ENCODE measurements around the gene UBA5. TPM values are rescaled to one million over a fixed set of nuclear protein-coding genes. Genes with fewer than 3 reads are reported as not detected.

UBA5 gene
- total and polyA plus RNA-seq, 10 donors: 19.2 to 71.5 (median 46.5) TPM

DNA sequence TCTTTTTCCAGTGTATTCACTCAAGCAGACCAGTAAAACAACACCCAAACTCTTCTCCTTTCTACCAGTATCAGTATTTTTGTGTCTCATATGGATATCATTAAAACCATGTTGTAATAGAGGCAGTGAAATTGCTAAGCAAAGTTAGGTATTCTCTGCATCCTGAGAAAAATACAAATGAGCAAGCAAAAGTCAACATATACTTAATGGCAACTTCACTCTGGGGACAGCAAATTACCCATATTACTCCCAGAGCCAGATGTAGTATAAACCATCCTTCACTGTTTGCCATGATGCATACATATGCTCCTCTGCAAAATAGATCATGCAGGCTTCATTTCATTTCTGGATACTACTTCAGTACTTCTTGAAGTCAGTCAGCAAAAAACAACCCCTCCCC lies 22.1 kb downstream of the UBA5 start:
- Histone ChIP-seq H3K27ac (no peak overlapping the region), H3K27me3 (replicated peaks in 1 of 7) (no peaks in the 10 kb centered on the region), H3K4me1 (no peaks in the 10 kb centered on the region), H3K9me3 (no peaks in the 10 kb centered on the region), H3K4me3 (no peak overlapping the region), H3K36me3 (peaks cover 0 to 100% (median 60%) of the 10 kb centered on the region in 6 donors)
- no peak for DNase-seq
- TF ChIP-seq POLR2AphosphoS5 (IDR thresholded peaks at IDR 0.05) (no peak), CTCF (IDR thresholded peaks at IDR 0.05 in 8 of 11, conservative IDR thresholded peaks at IDR 0.05 in 3 of 11) (no peak), POLR2A (IDR thresholded peaks at IDR 0.05) (no peak)
- intact Hi-C loops (cut with DNase I; ENCODE audit: low total_unique reads): no loop called here

DNA sequence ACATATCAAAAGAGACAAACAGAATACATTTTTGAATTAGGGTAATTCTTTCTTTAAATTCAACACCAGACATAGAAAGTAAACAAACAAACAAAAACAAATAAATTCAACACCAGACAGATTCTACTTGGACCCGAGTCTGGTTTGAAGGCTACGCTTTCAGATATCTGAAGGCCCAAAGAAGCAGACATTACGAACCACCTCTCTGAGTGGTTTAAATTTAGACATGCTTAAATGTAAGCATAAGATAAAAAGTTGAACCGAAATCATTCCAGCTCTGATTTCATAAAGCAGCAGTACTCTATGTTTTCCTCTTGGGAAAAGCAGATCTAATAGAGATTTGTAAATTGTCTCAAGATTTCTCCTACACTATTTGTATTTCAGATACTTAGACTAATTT lies 29.9 kb downstream of the UBA5 start:
- WGBS, 5 donors: 94 to 97% (median 96%) methylated on average over 4 of the region's 4 CpGs
- DNase-seq: no peak
- Histone ChIP-seq H3K4me3 (no peak overlapping the region), H3K4me1 (no peaks in the 10 kb centered on the region), H3K36me3 (peaks cover 2 to 100% (median 84%) of the 10 kb centered on the region in 6 donors), H3K27ac (no peak overlapping the region), H3K9me3 (no peaks in the 10 kb centered on the region), H3K27me3 (replicated peaks in 1 of 7) (no peaks in the 10 kb centered on the region)
- intact Hi-C loops (cut with DNase I; ENCODE audit: low total_unique reads): no loop called here
- TF ChIP-seq CTCF (IDR thresholded peaks at IDR 0.05 in 8 of 11, conservative IDR thresholded peaks at IDR 0.05 in 3 of 11) (no peak), POLR2AphosphoS5 (IDR thresholded peaks at IDR 0.05) (no peak), POLR2A (IDR thresholded peaks at IDR 0.05) (no peak)

- 57 to 89% (median 86%) methylated on average over 4 of the region's 4 CpGs for WGBS, 5 donors
- H3K27me3 ChIP-seq (replicated peaks in 1 of 7): no peaks in the 10 kb centered on the region
- no peaks in the 10 kb centered on the region for H3K9me3 ChIP-seq
- no peak overlapping the region for H3K4me3 ChIP-seq
- no peak overlapping the region for H3K27ac ChIP-seq
- intact Hi-C loops (cut with DNase I; ENCODE audit: low total_unique reads): no loop called here
- no peak for DNase-seq
- peaks cover 3 to 100% (median 85%) of the 10 kb centered on the region in 6 donors for H3K36me3 ChIP-seq
- no peaks in the 10 kb centered on the region for H3K4me1 ChIP-seq
- no peak for TF ChIP-seq POLR2AphosphoS5 (IDR thresholded peaks at IDR 0.05)
- TF ChIP-seq CTCF (IDR thresholded peaks at IDR 0.05 in 8 of 11, conservative IDR thresholded peaks at IDR 0.05 in 3 of 11): no peak
- TF ChIP-seq POLR2A (IDR thresholded peaks at IDR 0.05): no peak
Observed at GRCh38 chr3:132694991-132695390, 34.9 kb downstream of the UBA5 start.

GRCh38 chr3:132695422-132695821 lies 35.3 kb downstream of the UBA5 start:
- Histone ChIP-seq H3K27me3 (replicated peaks in 1 of 7) (no peaks in the 10 kb centered on the region), H3K36me3 (peaks cover 5 to 100% (median 84%) of the 10 kb centered on the region in 6 donors), H3K9me3 (no peaks in the 10 kb centered on the region), H3K4me1 (no peaks in the 10 kb centered on the region), H3K4me3 (no peak overlapping the region), H3K27ac (no peak overlapping the region)
- no peak for DNase-seq
- intact Hi-C loops (cut with DNase I; ENCODE audit: low total_unique reads): no loop called here
- no peak for TF ChIP-seq POLR2AphosphoS5 (IDR thresholded peaks at IDR 0.05)
- no peak for TF ChIP-seq POLR2A (IDR thresholded peaks at IDR 0.05)
- no peak for TF ChIP-seq CTCF (IDR thresholded peaks at IDR 0.05 in 8 of 11, conservative IDR thresholded peaks at IDR 0.05 in 3 of 11)
- 92 to 100% (median 93%) methylated on average over 1 of the region's 1 CpG for WGBS, 5 donors

Measured in spleen (tissue), 11 donors.